GM19238 (cell line): ENCODE results near the gene USP30.

Source experiments
- DNase-seq: peaks from one replicate; pipeline ENCODE4 v3.0.0; 2011; ENCODE audit warnings: low spot score; ENCODE audit not compliant: insufficient read length

The USP30 gene

DNA sequence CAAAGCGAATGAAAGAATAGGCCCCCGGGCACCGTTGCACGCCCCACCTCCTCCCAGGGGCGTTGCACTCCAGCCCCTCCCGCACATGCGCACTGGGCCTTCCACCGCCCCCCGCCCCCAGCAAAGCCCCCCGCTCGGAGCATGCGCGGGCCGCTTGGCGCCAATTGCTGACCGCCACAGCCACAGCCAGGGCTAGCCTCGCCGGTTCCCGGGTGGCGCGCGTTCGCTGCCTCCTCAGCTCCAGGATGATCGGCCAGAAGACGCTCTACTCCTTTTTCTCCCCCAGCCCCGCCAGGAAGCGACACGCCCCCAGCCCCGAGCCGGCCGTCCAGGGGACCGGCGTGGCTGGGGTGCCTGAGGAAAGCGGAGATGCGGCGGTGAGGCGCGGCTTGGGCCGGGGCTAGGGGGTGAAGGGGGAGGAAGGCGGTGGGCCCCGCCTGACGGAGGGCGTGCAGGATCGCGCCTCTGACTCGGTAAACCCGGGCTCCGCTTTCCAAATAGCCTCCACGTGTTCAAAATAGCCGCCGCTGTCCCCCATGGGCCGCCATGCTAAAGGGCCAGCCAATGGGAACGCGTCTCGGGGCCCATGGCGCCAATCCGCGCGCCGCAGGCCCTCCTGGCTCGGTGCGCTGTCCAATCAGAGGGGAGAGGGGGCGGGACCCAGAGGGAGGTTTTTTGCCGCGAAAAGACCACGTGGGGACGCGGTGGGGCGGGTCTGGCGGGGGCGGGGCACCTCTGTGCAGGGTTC is 45.2 kb downstream of the USP30 start, which contains the start of gene UNG:
Gene UNG, plus strand, starts transcription at position 163 of the 748 bp plus-strand sequence. Its CDS starts 83 bp downstream, at position 246.
- peak; percentile 95 for DNase-seq

DNA sequence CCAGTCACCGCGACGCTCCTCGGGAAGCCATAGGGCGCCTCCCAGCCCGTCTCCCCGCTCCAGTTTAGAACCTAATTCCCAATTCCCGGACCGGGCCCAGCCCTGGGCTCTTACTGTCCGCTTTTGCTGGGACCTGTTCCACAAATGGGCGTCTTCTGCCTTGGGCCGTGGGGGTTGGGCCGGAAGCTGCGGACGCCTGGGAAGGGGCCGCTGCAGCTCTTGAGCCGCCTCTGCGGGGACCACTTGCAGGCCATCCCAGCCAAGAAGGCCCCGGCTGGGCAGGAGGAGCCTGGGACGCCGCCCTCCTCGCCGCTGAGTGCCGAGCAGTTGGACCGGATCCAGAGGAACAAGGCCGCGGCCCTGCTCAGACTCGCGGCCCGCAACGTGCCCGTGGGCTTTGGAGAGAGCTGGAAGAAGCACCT is 45.8 kb downstream of the USP30 start:
- no peak for DNase-seq

DNA sequence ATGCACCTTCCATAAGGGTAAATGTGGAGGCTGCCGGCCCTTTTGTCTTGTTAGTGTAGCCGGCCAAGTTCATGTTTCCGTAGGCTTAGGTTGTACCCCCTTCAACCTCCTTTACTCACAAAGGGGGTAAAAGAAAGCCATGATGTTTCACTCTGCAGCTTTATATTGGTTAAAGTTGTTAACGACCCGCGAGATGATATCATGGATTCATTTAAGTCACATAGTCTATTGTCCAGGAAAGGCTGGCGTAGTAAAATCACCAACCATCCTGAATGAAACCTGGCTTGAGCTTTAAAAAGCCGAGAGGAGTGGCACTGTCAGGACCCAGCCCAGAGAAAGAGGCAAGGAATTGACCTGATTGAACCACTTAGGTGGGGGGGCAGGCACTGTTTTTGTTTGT is 46.3 kb downstream of the USP30 start:
- no peak for DNase-seq

- DNase-seq, result no peak
Measured at GRCh38 chr12:109099431-109100020, 47.1 kb downstream of the USP30 start.

- no peak for DNase-seq
Measured at GRCh38 chr12:109100741-109101140, 48.4 kb downstream of the USP30 start.

DNA sequence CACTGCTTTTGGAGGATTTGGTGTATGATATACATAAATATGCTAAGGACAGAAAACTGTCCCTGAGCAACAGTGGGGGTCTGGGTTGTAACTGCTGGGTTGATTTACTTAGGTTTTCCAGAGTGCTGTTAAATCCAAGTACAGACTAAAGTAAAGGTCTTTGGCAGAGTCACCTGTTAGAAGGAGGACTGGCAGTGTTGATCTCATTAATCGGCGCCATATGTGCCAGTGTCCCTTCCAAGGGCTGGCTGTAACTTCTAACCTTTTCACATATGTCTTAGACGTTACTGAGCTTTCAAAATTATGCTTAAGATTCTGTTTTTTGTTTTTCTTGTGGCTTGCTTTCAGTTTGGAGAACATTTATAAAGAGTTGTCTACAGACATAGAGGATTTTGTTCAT is 50.1 kb downstream of the USP30 start:
- DNase-seq, result no peak

DNA sequence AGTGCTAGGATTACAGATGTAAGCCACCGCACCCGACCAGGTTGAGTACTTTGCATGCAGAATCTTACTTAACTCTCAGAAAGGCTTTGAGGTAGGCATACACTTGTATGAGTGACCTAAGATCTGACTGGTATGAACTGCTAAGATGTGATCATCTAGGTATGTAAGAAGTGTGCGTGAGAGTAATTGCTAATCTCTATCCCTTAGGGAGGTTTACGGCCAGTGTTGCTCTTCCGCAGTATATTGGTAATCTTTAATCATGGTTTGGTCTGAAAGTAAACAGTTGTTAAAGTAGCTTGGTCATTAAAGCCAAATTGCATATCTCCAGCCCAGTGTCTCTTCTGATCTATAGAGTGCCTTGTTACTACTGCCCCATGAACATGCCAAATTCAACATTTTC is 52.8 kb downstream of the USP30 start:
- DNase-seq, result no peak

DNA sequence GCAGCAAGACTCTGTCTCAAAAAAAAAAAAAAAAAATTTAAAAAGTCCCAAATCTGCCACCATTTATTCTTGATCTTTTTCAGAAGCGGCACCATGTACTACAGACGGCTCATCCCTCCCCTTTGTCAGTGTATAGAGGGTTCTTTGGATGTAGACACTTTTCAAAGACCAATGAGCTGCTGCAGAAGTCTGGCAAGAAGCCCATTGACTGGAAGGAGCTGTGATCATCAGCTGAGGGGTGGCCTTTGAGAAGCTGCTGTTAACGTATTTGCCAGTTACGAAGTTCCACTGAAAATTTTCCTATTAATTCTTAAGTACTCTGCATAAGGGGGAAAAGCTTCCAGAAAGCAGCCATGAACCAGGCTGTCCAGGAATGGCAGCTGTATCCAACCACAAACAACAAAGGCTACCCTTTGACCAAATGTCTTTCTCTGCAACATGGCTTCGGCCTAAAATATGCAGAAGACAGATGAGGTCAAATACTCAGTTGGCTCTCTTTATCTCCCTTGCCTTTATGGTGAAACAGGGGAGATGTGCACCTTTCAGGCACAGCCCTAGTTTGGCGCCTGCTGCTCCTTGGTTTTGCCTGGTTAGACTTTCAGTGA is 57.5 kb downstream of the USP30 start:
- no peak for DNase-seq

DNA sequence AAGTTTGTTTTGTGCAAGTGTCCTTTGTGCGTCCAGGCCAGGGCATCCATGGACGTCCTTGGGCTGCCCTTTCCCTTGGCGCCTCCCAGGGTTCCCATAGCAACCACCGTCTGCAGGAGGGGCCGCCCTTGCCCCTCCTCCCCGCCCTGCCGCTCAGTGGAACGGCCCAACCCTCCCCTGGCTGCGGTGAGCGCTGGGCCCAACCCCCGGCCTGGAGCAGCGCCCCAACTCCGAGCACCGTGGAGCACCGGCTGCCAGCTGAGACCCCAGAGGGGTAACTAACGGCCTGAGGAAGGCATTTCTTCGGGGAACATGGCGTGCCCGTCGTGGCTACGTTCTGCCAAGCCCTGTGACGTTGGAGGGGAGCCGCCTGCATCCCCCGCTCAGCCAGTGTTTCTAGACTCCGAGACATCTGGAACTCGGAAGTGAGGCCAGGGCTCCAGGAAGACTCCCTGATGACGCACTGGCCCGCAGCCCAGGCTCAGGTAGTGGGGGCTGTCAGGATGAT is 58.7 kb downstream of the USP30 start:
- DNase-seq, result peak; percentile 37

DNA sequence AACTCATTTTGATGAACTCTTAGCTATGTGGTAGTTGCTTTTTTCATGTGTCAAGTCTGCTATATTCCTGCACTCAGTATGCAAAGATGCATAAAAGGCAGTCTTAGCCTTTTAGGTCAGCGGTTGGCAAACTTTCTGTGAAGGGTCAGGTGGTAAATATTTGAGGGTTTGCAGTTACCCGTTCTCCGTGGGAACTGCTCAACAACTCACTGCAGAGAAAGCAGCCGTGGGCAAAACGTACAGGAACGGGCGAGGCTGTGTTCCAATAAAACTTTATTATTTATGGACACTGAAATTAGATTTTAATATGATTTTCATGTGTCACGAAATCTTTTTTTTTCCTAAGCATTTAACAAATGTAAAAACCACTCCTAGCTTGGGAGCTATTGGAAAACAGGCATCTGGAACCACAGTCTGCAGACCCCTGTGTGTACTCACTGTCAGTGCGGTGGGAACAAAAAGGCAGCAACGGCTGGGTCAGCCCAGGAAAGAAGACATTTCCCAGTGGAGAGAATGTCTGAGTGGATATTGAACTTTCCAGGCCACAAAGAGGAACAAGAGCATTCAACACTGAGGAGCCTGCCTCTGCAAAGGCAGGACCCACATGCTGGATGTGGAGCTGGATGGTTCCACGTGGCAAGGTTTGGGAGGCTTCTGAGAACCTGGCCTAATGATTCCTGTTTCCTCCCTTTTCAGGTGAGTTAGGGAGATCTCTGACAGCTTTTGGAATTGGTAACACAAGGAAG is 60.5 kb downstream of the USP30 start:
- no peak for DNase-seq

DNA sequence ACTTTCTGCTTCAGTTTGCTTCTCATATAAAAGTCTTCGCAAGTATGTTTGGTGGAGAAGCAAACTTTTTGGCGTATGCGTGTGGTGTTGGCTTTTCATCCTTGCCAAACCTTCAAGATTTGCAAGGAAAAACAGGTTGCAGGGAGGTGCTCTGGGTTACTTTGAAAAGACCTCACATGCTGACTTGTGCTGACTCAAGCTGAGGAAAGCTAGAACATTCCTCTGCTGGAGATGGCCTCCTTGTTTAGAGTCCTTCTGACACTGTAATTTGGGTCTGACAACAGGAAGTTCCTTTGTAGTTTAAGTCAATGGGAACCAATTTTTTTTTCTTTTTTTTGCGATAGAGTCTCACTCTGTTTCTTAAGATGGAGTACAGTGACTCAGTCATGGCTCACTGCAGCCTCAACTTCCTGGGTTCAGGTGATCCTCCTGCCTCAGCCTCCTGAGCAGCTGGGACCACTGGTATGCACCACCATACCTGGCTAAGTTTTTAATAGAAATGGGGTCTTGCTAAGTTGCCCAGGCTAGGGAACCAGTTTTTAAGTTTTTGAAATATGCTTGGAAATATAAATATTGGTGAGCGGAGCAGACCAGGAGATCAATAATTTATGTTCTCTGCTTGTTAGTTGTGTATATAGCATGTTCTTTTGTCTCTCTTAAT is 61.4 kb downstream of the USP30 start:
- DNase-seq, result no peak

GRCh38 chr12:109114644-109115043 is 62.3 kb downstream of the USP30 start:
- no peak for DNase-seq

DNA sequence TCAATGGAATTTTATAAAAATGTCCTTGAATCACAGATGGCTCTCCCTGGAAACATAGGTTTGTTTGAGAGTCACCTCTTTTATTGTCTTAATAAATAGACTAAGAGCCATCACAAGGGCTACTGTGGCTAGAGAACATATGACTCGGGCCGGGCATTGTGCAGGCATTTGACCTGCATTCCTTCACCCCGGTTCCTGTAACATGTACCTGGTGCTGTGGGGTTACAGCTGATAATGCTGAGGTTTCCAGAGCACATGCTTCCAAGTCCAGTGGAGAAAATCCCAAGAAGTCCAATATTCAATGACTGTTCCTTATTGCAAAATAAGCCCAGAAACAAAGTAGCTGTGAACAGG is 63.0 kb downstream of the USP30 start:
- no peak for DNase-seq

GRCh38 chr12:109115758-109116610 is 63.6 kb downstream of the USP30 start, which contains the start of gene ACACB:
ACACB (plus strand) TSS chr12:109116587; CDS start chr12:109139406, 22,819 bp downstream.
- DNase-seq, result no peak

DNA sequence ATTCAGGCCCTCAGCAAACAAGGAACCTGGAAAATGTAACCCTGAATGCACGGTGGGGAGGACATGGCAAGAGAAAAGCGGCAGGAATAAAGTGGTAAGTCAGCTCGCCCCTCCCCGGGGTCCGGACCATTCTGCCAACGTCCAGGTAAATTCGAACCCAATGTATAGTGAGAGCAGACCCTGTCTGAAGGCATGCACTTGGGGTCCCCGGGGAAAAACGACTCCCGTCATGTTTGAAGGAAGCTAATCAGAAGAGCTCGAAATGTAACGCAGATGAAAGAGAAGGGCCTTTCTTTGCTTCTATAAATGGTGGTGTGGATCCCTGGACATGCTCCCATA is 64.2 kb downstream of the USP30 start:
- no peak for DNase-seq

DNA sequence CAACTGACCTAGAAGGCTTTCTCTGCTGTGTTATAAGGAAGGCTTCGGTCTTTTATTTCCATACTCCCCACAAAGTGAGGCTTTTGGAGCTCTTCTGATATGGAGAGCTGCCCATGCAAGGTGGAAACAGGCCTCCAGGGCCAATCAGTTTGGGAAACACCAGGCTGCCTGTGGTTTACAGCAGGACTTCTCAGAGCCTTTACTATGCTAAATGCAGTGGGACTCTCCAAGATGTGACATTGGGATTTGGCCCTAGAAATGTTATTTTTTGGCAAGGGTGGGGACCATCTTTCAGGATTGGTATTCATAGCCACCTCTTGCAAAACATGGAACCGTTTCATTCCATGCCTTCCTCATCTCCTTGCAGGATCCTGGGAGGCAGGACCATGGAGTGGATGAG is 67.7 kb downstream of the USP30 start:
- DNase-seq, result no peak

DNA sequence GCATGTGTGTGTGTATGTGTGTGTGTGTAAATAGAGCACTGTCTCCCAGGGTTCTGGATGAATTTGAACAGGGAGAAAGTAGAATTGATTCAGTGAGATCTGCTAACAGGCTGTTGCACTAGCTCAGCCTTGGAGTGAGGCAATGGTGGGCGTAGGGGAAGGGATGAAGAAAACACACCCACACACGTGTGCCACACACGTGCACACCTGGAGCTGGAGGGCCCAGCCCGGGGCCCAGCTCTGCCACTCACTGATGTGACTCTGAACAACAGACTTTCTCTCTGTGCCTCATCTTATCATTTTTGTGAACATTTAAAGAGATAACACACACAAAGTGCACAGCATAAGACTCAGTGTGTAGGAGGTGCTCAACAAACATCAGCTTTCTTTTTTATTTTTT is 68.2 kb downstream of the USP30 start:
- no peak for DNase-seq

DNA sequence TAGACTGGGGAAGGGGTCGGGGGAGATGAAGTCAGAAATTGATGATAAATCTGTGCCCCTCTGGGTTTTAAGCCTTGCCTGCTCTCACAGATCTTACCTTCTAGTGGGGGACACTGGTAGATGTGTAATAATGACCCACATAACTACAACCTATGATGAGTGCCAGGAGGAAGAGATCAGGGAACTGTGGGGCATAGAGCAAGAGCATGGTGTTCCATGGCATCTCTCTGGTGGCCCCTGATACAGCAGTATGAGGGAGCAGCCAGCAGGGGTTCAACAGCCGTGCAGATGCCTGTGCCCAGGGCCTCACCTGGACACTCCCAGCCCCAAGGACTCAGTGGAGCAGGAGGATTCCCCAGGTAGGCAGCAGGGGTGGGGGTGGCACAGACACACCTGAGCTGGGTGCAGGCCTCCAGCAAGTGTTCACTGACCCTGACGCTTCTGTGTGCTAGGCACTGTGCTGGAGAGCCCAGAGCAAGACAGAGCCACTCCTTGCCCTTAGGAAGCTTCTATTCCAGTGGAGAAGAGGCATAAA is 69.0 kb downstream of the USP30 start:
- no peak for DNase-seq

DNA sequence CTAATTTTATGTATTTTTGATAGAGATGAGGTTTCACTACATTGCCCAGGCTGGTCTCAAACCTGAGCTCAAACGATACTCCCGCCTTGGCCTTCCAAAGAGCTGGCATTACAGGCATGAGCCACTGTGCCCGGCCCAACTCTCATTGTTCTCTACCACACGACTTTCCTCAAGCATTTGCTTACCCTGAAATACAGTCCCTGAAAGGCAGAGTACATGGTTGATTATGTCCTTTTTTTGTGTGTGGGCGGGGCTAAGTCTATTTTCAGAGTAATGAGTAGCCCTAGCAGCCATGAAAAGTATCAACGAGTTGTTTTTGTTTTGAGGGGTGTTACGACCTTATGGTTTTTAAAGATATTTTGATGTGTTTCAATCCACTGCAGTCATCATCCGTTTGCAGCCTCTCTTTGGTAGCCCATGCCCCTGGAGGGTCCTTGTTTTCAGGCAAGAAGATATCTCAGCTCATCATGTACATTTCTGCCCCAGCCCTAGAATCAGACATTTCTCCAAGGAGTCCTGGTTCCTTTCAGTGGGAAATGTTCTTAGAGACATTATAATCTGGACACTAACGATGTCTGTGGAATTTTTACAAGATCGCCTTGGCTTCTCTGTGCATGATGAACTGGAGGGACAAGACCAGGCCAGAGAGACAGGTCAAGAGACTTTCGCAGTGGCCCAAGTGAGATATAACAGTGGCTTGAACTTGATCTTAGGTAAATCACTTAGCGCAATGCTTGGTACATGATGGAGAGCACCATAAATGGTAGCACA is 72.7 kb downstream of the USP30 start:
- no peak for DNase-seq
